Omental fat pad (tissue), 4 donors: ENCODE measurements around the gene BSN. TPM values are rescaled to one million over a fixed set of nuclear protein-coding genes. Genes with fewer than 3 reads are reported as not detected.

Experiments used
- ATAC-seq: fragments of 150-250 bp; one replicate; pipeline ENCODE4 v1.9.1; 2016; ENCODE audit warnings: mild to moderate bottlenecking, moderate library complexity; ENCODE audit not compliant: low FRiP score
- DNase-seq: peaks from one replicate; pipeline ENCODE4 v3.0.0-alpha.2; 2019; ENCODE audit warnings: low spot score
- total RNA-seq, 4 donors: library from RNA; depleted of rRNA; stranded (reverse); fragments of >200 nt; gene quantifications; one replicate each; pipeline ENCODE4 v1.1.0, GENCODE V29; 2016
- TF ChIP-seq, protein P1 (sequence below), 3 donors: fragments of 450-650 bp; IDR thresholded peaks; one replicate each; pipeline ENCODE4 v1.5.1; 2016 to 2017; ENCODE audit warnings: antibody characterized with exemption in 3 of 3, mild to moderate bottlenecking in 3 of 3, moderate library complexity in 2 of 3

The BSN gene, protein sequence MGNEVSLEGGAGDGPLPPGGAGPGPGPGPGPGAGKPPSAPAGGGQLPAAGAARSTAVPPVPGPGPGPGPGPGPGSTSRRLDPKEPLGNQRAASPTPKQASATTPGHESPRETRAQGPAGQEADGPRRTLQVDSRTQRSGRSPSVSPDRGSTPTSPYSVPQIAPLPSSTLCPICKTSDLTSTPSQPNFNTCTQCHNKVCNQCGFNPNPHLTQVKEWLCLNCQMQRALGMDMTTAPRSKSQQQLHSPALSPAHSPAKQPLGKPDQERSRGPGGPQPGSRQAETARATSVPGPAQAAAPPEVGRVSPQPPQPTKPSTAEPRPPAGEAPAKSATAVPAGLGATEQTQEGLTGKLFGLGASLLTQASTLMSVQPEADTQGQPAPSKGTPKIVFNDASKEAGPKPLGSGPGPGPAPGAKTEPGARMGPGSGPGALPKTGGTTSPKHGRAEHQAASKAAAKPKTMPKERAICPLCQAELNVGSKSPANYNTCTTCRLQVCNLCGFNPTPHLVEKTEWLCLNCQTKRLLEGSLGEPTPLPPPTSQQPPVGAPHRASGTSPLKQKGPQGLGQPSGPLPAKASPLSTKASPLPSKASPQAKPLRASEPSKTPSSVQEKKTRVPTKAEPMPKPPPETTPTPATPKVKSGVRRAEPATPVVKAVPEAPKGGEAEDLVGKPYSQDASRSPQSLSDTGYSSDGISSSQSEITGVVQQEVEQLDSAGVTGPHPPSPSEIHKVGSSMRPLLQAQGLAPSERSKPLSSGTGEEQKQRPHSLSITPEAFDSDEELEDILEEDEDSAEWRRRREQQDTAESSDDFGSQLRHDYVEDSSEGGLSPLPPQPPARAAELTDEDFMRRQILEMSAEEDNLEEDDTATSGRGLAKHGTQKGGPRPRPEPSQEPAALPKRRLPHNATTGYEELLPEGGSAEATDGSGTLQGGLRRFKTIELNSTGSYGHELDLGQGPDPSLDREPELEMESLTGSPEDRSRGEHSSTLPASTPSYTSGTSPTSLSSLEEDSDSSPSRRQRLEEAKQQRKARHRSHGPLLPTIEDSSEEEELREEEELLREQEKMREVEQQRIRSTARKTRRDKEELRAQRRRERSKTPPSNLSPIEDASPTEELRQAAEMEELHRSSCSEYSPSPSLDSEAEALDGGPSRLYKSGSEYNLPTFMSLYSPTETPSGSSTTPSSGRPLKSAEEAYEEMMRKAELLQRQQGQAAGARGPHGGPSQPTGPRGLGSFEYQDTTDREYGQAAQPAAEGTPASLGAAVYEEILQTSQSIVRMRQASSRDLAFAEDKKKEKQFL (N-terminal part only)
- total RNA-seq, result under 1 TPM; 0.09 to 0.63 (median 0.37) TPM

DNA sequence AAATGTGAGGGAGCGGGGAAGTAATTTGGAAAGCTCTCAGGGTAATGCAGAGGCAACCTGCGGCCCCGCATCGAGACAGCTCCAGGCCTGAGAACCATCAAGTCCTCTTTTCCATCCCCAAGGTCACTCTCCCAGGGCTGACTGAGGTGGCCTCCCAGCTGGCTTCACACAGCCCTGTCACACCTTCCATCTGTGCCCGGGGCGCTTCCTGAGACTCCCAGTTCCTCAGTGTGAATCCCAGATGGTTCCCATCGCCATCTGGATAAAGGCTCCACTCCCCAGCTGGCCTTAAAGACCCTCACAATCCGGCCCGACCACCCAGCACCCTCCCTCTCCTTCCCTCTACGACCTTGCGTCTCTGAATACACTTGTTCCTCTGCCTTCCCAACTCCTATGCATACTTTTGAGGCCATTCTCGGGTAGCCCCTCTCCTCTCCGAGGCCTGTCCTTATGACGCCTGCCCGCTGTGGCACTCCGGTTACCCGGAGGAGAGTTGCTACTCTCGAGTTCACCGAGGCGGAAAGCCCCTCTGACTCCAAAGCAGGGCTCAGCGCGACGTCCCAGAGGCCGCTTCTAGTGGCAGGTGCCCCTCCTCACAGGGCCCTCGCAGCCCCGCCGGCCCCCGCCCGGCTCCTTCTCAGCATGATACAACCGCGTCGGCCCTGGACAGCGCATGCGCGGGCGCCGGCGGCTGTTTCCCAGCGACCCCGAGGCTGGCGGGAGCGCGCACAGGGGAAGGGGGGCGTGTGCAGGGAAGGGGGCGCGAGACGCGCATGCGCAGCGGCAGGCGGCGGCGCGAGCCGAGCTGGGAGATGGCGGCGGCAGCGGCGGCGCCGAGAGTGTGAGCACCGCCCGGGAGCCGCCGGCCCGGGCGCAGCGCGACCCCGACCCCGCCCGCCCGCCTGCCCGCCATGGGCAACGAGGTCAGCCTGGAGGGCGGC is at the start of gene BSN:
Gene BSN (plus strand): TSS at position 786 of the 941 bp plus-strand sequence. CDS start 126 bp downstream, at position 912.
- DNase-seq, result peak; percentile 60
- peak; percentile 96 for ATAC-seq
- TF ChIP-seq, protein P1, sequence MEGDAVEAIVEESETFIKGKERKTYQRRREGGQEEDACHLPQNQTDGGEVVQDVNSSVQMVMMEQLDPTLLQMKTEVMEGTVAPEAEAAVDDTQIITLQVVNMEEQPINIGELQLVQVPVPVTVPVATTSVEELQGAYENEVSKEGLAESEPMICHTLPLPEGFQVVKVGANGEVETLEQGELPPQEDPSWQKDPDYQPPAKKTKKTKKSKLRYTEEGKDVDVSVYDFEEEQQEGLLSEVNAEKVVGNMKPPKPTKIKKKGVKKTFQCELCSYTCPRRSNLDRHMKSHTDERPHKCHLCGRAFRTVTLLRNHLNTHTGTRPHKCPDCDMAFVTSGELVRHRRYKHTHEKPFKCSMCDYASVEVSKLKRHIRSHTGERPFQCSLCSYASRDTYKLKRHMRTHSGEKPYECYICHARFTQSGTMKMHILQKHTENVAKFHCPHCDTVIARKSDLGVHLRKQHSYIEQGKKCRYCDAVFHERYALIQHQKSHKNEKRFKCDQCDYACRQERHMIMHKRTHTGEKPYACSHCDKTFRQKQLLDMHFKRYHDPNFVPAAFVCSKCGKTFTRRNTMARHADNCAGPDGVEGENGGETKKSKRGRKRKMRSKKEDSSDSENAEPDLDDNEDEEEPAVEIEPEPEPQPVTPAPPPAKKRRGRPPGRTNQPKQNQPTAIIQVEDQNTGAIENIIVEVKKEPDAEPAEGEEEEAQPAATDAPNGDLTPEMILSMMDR (IDR thresholded peaks at IDR 0.05), result no peak

DNA sequence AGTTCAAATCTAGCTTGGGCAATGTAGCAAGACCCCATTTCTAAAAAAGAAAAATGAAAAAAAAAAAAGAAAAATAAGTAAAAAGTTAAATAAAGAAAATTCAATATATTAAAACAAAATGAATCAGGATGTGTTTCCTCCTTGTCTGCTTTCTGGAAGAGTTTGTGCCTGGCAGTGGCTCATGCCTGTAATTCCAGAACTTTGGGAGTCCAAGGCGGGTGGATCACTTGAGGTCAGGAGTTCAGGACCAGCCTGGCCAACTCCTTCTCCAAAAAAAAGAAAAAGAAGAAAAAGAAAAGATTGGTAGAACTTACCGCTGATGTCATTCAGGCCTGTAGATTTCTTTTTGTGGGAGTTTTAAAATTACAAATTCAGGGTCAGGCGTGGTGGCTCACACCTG is 47.4 kb upstream of the BSN start:
- ATAC-seq (no peak), DNase-seq (no peak)
- TF ChIP-seq, protein P1 (IDR thresholded peaks at IDR 0.05), result no peak

DNA sequence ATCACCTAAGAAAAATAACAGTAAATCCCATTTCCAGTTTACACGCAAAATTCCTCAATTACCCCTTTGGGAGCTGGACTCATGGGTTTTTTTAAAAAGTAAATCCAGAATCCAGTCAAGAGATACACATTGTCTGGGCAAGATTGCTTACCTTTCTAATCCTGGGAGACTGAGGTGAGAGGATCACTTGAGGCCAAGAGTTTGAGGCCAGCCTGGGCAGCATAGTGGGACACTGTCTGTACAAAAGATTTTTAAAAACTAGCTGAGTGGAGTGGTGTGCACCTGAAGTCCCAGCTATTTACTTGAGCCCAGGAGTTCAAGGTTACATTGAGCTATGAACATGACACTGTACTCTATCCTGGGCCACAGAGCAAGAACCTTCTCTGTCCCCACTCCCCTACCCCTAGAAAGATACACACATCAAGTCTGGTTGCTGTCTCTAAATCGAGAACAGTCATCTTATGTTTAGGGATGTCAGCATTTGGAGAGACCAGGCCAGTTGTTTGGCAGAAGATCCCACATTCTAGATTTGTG is 45.2 kb upstream of the BSN start:
- no peak for ATAC-seq
- TF ChIP-seq, protein P1 (IDR thresholded peaks at IDR 0.05), result no peak
- no peak for DNase-seq

DNA sequence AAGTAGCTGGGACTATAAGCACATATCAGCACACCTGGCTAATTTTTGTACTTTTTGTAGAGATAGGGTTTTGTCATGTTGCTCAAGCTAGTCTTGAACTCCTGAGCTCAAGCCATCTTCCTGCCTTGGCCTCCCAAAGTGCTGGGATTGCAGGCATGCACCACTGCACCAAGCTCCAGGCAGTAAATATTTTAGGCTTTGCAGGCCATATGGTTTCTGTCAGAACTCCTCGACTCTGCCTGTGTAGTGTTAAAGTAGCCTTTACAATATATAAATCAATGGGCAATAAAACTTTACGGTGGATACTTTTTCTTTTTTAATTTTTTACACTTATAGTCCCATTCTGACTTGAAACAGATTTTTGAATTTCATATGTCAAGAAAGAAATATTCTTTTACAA is 42.6 kb upstream of the BSN start:
- DNase-seq (no peak), ATAC-seq (no peak)
- TF ChIP-seq, protein P1 (IDR thresholded peaks at IDR 0.05), result no peak

DNA sequence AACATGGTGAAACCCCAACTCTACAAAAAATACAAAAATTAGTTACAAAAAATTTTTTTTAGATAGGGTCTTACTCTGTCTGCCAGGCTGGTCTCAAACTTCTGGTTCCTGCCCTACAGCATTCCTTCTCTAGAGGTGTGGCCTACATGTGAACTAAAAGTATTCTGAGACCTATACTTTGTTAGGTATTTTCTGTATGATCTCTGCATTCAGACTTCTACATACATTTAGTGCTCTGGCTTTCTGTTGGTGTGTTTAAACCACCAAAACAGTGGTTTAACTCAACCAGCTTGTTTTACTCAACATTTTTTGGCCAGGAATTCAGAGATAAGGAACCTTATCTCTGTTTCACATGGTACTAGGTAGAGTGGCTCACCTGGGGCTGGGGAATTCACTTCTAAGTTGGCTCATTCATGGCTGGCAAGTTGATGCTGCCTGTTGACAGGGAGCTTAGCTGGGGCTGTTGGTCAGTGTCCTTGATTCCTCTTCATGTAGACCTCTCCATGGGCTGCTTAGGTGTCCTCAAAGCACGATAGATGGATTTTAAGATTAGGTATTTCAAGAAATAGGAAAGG is 41.4 kb upstream of the BSN start:
- ATAC-seq, result no peak
- no peak for DNase-seq
- TF ChIP-seq, protein P1 (IDR thresholded peaks at IDR 0.05), result no peak
